ENCODE data around the gene DDX42. TPM values are rescaled to one million over a fixed set of nuclear protein-coding genes. Genes with fewer than 3 reads are reported as not detected.

Gene DDX42
- total and polyA plus RNA-seq, 2 of the 13 experiments (the other 11 are each of a cell fraction or from before 2014, with no cell fraction given): 87.2 to 92.9 TPM

DNA sequence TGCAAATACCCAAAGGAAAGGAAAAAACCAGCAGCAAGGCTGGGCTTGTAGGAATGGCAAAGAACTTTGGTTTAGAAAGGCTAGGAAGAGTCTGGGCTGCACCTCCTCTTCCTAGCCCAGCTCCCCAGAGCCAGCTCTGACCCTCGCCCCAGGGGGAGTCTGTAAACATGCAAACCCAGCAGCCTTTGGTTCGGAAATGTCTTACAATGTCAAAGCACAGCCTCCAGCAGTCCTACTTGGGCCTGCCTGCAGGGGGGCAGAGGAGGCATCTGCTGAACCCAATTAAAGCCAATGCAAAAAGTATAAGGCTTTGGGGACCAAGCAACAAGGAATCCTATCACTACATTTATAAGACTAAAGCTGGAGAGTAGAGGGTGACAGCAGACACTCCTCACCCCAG lies 58.5 kb downstream of the DDX42 start (continued):
- TF ChIP-seq, protein P1, sequence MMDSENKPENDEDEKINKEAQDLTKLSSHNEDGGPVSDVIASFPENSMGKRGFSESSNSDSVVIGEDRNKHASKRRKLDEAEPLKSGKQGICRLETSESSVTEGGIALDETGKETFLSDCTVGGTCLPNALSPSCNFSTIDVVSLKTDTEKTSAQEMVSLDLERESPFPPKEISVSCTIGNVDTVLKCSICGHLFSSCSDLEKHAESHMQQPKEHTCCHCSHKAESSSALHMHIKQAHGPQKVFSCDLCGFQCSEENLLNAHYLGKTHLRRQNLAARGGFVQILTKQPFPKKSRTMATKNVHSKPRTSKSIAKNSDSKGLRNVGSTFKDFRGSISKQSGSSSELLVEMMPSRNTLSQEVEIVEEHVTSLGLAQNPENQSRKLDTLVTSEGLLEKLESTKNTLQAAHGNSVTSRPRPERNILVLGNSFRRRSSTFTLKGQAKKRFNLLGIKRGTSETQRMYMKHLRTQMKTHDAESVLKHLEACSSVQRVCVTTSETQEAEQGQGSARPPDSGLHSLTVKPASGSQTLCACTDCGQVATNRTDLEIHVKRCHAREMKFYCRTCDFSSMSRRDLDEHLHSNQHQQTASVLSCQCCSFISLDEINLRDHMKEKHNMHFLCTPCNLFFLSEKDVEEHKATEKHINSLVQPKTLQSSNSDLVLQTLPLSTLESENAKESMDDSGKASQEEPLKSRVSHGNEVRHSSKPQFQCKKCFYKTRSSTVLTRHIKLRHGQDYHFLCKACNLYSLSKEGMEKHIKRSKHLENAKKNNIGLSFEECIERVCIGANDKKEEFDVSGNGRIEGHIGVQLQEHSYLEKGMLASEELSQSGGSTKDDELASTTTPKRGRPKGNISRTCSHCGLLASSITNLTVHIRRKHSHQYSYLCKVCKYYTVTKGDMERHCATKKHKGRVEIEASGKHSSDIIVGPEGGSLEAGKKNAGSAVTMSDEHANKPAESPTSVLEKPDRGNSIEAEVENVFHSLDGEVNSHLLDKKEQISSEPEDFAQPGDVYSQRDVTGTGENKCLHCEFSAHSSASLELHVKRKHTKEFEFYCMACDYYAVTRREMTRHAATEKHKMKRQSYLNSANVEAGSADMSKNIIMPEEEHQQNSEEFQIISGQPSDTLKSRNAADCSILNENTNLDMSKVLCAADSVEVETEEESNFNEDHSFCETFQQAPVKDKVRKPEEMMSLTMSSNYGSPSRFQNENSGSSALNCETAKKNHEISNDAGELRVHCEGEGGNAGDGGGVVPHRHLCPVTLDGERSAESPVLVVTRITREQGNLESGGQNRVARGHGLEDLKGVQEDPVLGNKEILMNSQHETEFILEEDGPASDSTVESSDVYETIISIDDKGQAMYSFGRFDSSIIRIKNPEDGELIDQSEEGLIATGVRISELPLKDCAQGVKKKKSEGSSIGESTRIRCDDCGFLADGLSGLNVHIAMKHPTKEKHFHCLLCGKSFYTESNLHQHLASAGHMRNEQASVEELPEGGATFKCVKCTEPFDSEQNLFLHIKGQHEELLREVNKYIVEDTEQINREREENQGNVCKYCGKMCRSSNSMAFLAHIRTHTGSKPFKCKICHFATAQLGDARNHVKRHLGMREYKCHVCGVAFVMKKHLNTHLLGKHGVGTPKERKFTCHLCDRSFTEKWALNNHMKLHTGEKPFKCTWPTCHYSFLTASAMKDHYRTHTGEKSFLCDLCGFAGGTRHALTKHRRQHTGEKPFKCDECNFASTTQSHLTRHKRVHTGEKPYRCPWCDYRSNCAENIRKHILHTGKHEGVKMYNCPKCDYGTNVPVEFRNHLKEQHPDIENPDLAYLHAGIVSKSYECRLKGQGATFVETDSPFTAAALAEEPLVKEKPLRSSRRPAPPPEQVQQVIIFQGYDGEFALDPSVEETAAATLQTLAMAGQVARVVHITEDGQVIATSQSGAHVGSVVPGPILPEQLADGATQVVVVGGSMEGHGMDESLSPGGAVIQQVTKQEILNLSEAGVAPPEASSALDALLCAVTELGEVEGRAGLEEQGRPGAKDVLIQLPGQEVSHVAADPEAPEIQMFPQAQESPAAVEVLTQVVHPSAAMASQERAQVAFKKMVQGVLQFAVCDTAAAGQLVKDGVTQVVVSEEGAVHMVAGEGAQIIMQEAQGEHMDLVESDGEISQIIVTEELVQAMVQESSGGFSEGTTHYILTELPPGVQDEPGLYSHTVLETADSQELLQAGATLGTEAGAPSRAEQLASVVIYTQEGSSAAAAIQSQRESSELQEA (CRISPR knock-in tag; IDR thresholded peaks at IDR 0.05; ENCODE audit: not compliant biosample characterization): no peak
- no peak for TF ChIP-seq ZNF724P (CRISPR knock-in tag; IDR thresholded peaks at IDR 0.05; ENCODE audit: borderline replicate concordance)
- TF ChIP-seq, protein P2, sequence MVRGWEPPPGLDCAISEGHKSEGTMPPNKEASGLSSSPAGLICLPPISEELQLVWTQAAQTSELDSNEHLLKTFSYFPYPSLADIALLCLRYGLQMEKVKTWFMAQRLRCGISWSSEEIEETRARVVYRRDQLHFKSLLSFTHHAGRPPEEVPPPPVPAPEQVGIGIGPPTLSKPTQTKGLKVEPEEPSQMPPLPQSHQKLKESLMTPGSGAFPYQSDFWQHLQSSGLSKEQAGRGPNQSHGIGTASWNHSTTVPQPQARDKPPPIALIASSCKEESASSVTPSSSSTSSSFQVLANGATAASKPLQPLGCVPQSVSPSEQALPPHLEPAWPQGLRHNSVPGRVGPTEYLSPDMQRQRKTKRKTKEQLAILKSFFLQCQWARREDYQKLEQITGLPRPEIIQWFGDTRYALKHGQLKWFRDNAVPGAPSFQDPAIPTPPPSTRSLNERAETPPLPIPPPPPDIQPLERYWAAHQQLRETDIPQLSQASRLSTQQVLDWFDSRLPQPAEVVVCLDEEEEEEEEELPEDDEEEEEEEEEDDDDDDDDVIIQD (CRISPR knock-in tag; IDR thresholded peaks at IDR 0.05; ENCODE audit: low read depth): no peak
- no peak for TF ChIP-seq ZNF777 (CRISPR knock-in tag; IDR thresholded peaks at IDR 0.05)
- no peak for TF ChIP-seq ZBTB42 (CRISPR knock-in tag; IDR thresholded peaks at IDR 0.05)
- TF ChIP-seq ZNF33A (CRISPR knock-in tag; IDR thresholded peaks at IDR 0.05; ENCODE audit: borderline replicate concordance): no peak
- TF ChIP-seq POLR2G (IDR thresholded peaks at IDR 0.05; ENCODE audit: low read depth, low read length): 0 out of 2 replicates have a peak, but pooled peaks have one; percentile 34
- TF ChIP-seq ZNF331 (CRISPR knock-in tag; IDR thresholded peaks at IDR 0.05): peak; percentile 34; the same call in 1 of the 2 replicates
- no peak for TF ChIP-seq ZNF224 (CRISPR knock-in tag; IDR thresholded peaks at IDR 0.05)
- no peak for TF ChIP-seq ZIK1 (CRISPR knock-in tag; IDR thresholded peaks at IDR 0.05; ENCODE audit: borderline replicate concordance, low read depth)
- no peak for TF ChIP-seq KLF6 (CRISPR knock-in tag; IDR thresholded peaks at IDR 0.05)
- no peak for TF ChIP-seq ZFP41 (CRISPR knock-in tag; IDR thresholded peaks at IDR 0.05; ENCODE audit: borderline replicate concordance)
- no peak for TF ChIP-seq MLLT10 (CRISPR knock-in tag; IDR thresholded peaks at IDR 0.05)
